G401 (cell line): ENCODE results near the gene RBM28. TPM values are rescaled to one million over a fixed set of nuclear protein-coding genes. Genes with fewer than 3 reads are reported as not detected.
A peak's percentile ranks its signal among the peaks of the same experiment; 100 is the strongest.

Experiments
- DNase-seq: peaks from one replicate; pipeline ENCODE4 v3.0.0-alpha.2; 2015; ENCODE audit warnings: low spot score
- in situ Hi-C: cut with HindIII; loops from 2 replicates; pipeline ENCODE4 v1.10.0; 2016; ENCODE audit warnings: low sequenced_read_pairs, mixed read lengths
- total RNA-seq: library from RNA; depleted of rRNA; stranded (reverse); fragments of >200 nt; shearing (Covaris generic); gene quantifications from 2 replicates; pipeline ENCODE4 v1.2.3, GENCODE V29; 2014; rRNA removed

Gene RBM28, protein sequence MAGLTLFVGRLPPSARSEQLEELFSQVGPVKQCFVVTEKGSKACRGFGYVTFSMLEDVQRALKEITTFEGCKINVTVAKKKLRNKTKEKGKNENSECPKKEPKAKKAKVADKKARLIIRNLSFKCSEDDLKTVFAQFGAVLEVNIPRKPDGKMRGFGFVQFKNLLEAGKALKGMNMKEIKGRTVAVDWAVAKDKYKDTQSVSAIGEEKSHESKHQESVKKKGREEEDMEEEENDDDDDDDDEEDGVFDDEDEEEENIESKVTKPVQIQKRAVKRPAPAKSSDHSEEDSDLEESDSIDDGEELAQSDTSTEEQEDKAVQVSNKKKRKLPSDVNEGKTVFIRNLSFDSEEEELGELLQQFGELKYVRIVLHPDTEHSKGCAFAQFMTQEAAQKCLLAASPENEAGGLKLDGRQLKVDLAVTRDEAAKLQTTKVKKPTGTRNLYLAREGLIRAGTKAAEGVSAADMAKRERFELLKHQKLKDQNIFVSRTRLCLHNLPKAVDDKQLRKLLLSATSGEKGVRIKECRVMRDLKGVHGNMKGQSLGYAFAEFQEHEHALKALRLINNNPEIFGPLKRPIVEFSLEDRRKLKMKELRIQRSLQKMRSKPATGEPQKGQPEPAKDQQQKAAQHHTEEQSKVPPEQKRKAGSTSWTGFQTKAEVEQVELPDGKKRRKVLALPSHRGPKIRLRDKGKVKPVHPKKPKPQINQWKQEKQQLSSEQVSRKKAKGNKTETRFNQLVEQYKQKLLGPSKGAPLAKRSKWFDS
- 20.6 and 58.3 TPM in 2 replicates for total RNA-seq

DNA sequence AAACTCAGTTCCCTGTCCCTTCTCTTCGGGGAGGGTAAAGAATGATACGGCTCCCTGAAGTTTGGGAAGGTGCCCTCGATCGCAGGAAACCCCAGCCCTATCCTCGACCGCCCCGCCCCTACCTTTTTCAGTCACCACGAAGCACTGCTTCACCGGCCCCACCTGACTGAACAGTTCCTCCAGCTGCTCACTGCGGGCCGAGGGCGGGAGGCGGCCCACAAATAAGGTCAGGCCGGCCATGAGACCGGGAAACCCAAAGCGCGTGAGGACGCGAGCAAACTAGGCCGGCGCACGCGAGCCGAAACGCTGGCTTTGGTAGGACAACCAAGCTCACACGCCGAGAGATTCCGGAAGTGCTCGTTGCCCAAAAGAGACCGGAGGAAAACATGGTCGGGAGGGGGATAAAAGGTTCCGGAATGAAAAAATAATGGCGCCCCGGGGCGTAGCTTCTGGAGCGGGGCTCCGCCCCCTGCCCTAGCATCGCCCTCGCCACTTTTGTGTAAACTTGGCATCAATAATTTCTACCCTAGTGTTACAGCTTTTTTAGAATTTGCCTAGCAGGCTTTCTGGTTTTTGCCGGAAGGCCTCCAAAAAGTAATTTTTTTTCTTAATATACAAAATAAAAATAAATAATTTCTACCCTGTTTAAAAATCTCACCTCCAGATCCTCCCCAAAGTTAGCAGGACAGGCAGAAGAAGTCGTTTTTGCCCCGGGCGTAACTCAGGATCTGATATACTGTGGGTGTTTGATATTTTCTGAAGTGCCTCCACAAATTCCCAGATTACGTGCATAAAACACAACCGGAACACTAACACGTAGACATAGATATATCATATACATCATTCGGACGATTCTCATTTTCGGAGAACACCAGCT lies at the start of gene RBM28:
Gene RBM28 (minus strand): TSS at position 355 of the 877 bp plus-strand sequence. CDS start 115 bp downstream, at position 240.
- in situ Hi-C loops, result no loop called here
- peak; percentile 91 for DNase-seq

GRCh38 chr7:128392446-128393327 lies 49.0 kb upstream of the RBM28 start:
- DNase-seq, result no peak
- in situ Hi-C loops, result no loop called here

DNA sequence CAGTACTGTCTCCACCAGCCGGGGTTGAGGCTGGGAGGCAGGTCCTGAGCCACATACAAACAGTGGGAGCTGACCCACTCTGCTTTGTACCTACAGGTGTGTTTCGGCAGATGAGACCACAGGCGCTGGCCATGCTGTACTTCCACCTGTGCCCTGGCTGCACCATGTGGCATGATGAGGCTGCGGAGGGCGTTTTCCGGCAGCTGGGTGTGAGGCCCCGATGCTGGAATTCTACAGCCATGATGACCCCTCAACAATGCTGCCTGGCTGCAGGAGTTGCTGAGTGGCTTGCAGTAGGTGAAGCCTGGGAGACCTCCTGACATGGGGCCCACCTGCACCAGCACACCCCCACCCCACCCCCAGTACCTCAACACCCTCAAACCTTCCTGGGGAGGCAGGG lies 48.1 kb upstream of the RBM28 start:
- DNase-seq, result no peak
- in situ Hi-C loops, result no loop called here

DNA sequence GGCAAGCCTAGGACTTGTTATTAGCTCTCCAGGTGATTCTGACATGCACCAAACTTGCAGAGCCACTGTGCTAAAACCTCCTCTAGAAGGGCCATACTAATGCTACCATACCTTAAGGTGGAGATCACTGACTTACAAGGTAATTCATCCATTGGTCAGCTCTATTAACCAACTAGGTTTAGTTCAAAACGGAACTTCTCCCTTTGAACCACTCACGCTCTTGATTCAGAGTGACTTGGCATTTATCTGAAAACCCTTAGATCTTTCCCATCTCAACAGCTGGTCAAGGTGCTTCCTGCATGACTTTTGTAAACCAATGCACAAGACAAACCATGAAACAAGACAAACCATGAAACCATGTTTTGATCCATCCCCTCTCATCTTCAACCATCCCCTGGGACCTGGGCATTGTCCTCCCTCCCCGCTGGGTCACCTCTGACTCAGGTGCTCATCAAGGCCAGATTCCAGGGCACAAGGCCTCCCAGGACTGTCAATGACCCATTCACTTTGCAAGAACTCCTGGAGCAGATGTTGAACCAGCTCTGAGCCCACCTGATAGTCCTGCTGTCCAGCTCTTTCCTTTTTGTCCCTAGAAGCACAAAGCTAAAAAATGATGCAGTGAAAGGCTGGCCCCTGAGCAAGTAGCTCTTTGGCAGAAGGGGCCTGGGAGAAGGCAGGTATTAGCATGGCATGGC lies 47.3 kb upstream of the RBM28 start:
- in situ Hi-C loops, result no loop called here
- no peak for DNase-seq

DNA sequence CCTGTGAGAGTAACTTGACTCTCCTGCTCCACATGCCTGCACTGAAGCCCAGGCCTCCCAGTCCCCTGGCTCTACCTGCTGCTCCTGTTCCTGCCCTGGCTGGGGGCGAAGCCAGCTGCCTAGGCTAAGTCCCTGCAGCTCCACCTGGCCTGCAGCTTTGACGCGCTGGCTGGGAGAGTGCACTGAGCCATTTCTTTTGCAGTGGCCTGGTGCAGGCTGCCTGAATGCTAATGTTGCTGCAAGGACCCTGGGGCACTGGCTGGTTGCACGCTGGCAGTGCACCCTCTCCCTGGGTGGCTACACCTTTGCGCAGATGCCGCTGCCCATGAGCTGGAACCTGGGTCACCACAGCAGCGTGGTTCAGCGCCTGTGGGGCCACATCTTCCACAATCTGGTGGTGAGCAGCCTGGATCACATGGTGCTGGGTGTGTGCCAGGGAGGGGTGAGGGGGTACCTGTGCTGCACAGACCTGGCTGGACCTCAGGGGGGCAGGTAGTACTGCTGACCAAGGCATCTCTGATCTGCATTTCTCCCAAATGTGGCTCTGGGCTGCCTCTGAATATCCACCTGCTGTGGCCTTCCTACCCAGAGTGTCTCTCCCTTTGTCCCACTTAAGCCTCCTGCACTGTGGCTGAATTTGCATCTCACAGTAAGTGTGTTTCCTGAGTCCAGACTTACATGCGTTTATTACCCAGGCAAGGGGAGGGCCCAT lies 46.1 kb upstream of the RBM28 start:
- DNase-seq, result no peak
- in situ Hi-C loops, result no loop called here

- in situ Hi-C loops, result no loop called here
- no peak for DNase-seq
Observed at GRCh38 chr7:128389085-128389617, 45.4 kb upstream of the RBM28 start.

GRCh38 chr7:128388145-128388485 lies 44.4 kb upstream of the RBM28 start:
- in situ Hi-C loops, result no loop called here

GRCh38 chr7:128387216-128388144 lies 43.8 kb upstream of the RBM28 start:
- peak; percentile 96 for DNase-seq
- in situ Hi-C loops, result no loop called here

More at GRCh38 chr7:128388145-128388485, 44.4 kb upstream of the RBM28 start:
- no peak for DNase-seq

DNA sequence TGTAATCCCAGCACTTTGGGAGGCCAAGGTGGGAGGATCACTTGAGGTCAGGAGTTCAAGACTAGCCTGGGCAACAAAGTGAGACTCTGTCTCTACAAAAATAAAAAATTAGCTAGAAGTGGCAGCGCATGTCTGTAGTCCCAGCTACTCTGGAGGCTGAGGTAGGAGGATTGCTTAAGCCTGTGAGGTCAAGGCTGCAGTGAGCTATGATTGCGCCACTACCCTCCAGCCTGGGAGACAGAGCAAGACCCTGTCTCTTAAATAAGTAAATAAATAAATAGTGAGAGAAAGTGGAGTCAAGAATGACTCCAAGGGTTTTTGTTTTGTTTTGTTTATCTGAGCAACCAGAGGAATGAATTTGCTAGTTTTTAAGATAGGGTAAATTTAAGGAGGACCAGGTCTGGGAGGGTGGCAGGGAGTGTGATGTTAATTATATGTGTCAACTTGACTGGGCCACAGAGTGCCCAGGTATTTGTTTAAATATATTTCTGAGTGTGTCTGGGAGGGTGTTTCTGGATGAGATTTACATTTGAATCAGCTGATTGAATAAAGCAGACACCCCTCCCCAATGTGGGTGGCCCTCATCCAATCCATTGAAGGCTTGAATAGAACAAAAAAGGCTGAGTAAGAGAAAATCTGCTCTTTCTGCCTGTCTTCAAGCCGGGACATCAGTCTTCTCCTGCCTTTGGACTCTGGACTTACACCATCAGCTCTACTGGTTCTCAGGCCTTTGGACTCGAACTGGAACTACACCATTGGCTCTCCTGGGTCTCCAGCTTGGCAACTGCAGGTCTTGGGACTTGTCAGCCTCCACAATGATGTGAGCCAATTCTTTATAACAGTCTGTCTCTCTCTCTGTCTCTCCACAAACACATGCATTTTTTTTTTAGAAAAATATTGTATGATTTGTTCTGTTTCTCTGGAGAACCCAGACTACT lies 42.5 kb upstream of the RBM28 start:
- in situ Hi-C loops, result no loop called here
- no peak for DNase-seq

DNA sequence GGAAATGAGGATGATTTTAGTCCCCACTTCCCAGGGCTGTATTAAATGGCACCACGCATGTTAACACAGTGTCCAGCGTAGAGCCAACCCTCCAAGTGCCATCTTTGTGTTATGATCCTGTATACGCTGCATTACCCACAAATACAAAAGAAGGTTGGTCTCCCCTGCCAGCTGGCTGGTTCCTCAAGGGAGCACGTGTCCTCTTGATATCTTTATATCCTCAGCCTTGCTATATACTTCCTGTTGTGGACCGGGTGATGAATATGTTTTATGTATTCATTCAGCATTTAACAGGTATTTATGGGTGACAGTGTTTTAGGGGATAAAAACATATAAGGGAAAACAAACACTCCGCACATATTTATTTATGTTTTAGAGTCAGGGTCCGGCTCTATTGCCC lies 41.0 kb upstream of the RBM28 start:
- no peak for DNase-seq
- in situ Hi-C loops, result no loop called here

DNA sequence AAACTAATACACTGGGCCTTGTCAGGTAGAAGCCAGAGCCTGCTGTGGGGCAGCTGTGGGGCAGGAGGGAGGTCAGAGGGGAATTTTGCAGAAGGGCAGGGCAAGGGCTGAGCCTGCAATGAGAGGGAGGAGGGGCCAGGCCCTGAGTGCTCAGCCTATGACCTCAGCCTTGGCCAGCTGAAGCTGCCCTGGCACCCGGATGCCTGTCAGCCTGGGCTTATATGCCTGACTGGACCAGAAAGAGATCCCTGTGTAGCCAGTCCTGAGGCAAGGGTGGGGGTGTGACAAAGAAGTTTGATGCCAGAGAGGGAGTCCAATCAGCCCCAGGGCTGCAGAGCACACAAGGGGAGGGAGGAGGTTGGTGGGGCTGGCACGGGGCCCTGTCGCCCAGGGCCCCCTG lies 40.1 kb upstream of the RBM28 start:
- in situ Hi-C loops, result no loop called here
- DNase-seq, result no peak

DNA sequence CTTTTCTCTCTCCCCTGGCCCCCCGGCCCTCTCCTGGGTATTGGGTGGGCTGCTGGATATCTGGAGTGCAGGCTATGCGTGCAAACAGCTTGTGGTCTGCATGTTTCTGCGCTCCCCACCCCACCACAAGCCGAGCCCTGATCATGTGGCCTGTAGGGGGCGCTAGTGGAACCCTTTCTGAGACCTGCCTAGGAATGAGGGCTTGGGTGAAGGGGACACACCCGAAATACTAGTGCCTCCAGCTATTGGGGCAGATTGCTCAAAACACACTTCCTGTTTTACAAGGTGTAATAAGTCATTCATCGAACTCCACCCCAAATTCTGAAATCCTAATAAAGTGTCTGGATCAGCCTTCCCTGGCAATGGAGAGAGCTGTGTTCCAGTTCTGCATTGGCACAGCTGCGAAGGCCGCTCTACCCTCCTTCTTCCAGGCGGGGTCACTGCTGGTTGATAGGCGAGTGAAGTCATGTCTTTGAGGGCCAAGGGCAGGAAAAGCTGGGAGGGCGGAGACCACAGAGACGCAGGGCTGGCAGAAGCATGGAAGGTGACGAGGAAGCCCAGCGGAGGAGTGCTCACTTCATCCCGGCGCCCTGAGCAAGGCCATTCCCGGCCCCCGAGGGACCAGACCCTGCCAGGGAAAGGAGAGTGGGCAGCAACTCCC lies 37.6 kb upstream of the RBM28 start:
- DNase-seq, result no peak
- in situ Hi-C loops, result no loop called here

- in situ Hi-C loops, result no loop called here
- DNase-seq, result no peak
Observed at GRCh38 chr7:128380483-128381106, 36.9 kb upstream of the RBM28 start.

- in situ Hi-C loops, result no loop called here
- DNase-seq, result no peak
Observed at GRCh38 chr7:128379900-128380479, 36.3 kb upstream of the RBM28 start.
